D721Med (cell line): ENCODE data around the gene TMED6.

Experiments used
- DNase-seq: peaks from one replicate; pipeline ENCODE4 v3.0.0; 2011; ENCODE audit warnings: low spot score; ENCODE audit not compliant: insufficient read length
- FAIRE-seq: peaks from 2 replicates; lab custom pipeline; 2011; peaks lifted over from hg19 to GRCh38; lab: Jason Lieb, UNC
- CTCF ChIP-seq: IDR thresholded peaks from 2 replicates; pipeline ENCODE4 v1.5.1; 2012; ENCODE audit warnings: mild to moderate bottlenecking, control low read depth; ENCODE audit not compliant: insufficient read depth; ENCODE audit errors: missing control alignments

TMED6 gene

GRCh38 chr16:69311533-69312387 lies 39.8 kb downstream of the TMED6 start:
- DNase-seq = no peak
- peak; percentile 1 for TF ChIP-seq CTCF
- no peak for FAIRE-seq

- TF ChIP-seq CTCF = peak; percentile 79
- DNase-seq = peak; percentile 53
- no peak for FAIRE-seq
Measured at GRCh38 chr16:69310653-69311532, 40.7 kb downstream of the TMED6 start, which contains the start of gene VPS4A. TSS of gene VPS4A (plus strand) at chr16:69311350. CDS start at chr16:69311512, 162 bp downstream.

- no peak for TF ChIP-seq CTCF
- DNase-seq = no peak
- no peak for FAIRE-seq
Measured at GRCh38 chr16:69309316-69309715, 42.3 kb downstream of the TMED6 start.

- FAIRE-seq (no peak), DNase-seq (no peak)
- TF ChIP-seq CTCF = no peak
Measured at GRCh38 chr16:69307856-69308255, 43.7 kb downstream of the TMED6 start.

GRCh38 chr16:69307091-69307490 lies 44.5 kb downstream of the TMED6 start:
- DNase-seq = no peak
- TF ChIP-seq CTCF = no peak
- FAIRE-seq = no peak

- no peak for FAIRE-seq
- TF ChIP-seq CTCF = no peak
- no peak for DNase-seq
Measured at GRCh38 chr16:69306031-69306430, 45.6 kb downstream of the TMED6 start.

- no peak for TF ChIP-seq CTCF
- FAIRE-seq (no peak), DNase-seq (no peak)
Measured at GRCh38 chr16:69302301-69302700, 49.3 kb downstream of the TMED6 start.
